Measurements from ENCODE around the gene SCD5.

The SCD5 gene

DNA sequence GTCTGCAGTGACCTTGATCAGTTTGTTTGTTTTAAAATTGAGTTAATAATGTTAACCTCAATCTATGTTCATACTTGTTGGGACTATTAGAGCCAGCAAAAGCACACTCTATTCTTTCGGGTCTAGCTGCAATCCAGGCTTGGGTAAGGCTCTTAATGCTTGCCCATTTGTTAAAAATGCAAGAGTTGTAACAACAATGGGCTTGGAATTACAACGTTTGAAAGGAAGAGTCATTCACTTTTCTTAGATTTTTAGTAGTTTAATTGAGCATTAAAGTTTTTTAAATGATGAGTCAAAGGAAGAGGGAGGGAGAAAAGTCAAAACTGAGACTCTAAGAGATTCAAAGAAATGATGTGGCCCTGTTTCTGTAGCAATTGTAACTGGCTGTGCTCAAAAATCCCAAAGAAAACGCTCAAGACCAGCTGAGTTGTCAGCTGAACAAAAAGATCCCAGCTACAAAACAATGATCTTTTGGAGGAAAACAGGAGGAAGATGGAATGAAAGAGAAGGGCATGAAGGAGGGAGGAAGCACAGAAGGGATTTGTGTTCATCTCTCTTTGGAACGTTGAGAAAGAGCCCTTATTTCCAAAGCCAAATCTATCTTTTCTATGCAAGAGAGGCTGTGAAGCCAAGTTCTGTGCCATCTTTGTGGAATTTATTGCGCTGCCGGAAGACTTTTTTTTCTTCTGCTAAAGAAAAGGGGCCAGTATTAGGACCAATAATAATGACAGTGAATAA is 5.5 kb downstream of the SCD5 start:
- no peak for DNase-seq

DNA sequence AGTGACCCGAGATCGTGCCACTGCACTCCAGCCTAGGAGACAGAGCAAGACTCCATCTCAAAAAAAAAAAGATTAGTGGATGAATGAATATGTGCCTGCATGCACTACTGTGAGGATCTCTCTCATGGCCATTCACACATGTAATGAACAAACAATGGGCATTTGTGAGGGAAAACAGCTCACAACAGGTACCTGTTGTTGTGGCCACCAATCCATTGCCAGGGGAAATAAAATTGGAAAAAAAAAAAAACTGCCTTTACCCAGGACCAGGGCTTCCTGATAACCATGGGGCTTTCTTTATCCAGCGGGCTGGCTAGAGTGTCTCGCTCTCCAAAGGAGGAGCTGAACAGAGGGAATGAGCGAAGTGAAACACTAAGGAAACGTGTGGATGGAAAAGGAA is 7.4 kb downstream of the SCD5 start:
- DNase-seq = no peak

DNA sequence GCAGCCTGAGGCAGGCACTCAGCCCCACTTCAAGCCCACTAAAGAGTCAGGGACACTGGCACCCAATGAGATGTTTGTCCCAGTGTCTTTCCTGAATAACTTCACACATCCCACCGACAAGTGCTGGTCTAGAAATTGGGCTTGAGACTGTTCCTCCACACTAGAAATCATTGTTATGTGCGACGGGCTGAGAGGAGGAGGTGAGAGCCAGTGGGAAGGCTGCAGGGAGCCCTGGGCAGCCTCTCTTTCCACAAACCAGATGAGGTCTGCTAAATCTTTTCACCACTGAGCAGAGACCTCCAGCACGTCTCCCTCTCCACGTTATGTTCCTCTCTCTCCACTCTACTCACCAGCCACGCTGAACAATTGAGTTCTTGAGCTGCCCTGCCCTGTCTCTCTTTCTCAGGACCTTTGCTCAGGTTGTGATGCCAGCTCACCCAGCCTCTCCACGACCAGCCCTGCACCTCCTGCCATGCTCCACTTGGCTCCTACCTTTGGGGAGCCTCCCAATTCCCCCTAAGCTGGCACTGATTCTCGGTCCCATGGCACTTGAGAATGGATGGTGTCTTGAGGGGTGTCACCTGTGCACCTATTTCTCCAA is 8.4 kb downstream of the SCD5 start:
- no peak for DNase-seq

DNA sequence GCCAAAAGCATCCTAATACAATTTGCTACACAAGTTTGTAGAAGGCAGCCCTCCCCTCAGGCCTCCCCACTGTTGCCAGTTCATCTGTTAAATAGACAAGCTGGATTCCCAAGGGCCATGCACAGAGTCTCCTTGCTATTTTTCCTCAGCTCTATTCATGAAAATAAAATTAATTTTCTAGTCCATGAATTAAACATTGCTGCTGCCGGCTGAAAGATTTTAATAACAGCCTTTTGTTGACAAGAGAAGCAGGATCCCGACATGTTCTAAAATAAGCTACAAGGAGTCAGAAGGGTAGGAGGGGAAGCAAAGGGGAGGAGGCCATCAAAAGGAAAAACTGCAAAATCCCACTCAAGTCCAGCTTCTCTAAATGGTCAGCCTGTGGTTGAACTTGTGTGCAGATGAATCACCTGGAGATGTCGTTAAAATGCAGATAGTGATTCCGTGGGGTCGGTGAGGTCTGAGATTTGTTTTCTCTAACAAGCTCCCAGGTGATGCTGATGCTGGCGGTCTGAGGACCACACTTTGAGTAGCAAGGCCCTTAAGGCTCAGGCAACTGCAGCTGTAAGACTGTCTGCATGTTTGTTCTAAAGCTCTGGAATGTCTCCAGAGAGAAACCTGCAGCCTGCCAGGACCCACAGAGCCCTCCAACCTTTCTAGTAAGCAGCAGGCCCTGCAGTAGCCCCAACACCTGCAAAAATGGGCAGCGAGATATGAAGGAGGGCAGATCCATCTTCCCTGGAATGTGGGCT is 9.4 kb downstream of the SCD5 start:
- DNase-seq = no peak

DNA sequence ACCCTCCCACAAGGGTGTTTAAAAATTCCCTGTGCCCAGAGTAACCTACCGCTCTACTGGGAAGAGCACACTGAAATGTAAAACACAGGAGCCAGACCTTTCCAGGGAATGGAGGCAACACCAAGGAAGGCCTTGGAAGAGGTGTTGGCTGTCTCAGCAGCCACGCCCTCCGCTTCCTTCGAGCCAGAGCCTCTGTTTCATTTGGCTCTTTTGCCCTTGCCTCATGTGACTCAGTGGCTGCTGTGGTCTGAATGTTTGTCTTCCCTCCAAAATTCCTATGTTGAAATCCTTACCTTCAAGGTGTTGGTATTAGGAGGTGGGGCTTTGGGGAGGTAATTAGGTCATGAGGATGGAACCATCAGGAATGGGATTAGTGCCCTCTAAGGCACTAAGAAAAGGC is 11.3 kb downstream of the SCD5 start:
- DNase-seq = no peak

DNA sequence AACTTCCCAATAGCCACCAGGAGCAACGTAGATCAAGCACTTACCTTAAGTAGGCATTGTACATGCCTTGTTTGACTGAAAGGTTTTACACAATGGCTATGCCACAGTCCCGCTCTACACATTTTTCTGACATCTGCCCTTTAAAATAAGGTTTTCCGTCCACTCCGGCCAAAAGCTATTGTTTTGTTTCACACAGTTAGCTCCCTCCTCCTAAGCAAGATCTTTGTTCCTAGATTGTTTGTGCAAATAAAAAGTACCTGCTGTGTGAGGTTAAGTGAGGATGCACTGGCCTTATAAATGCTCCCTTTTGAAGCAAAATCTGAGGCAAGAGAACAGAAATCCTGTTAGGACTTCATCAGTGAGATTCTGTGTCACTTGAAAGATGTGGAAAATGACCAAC is 11.8 kb downstream of the SCD5 start:
- no peak for DNase-seq

DNA sequence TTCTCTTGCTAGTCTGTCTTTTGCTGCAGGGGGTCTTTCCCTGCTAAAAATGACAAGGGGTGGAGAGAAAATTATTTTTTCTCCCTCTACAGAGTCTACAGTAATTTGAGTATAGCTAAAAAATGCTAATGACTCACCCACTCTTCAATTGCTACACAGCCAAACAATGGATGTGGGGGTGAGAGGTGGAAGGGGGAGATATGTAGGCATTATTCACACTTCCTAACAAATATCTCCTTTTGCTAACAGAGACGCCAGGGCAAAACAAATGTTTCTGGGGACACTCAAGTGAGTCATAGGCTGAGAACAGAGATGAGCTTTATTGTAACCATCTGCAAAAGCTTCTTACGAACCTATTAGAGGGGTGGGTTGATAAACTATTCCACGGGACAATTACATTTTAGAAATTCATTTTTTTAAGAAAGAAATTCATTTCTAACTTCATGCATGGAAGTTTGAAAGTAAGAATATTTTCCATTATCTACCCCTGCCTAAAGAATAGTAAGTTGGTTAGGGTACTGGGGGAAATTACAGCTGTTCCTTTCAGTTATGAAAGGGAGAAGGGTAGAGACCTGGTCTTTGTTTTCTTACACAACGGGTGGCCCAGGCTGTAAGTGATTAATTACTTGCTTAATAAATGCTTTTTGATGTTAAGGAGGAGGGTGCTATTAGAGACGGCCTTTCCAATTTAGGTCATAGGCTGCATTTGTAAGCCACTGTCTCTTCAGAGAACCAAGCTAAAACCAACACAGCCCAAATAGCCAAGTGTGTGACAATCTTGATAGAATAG is 12.8 kb downstream of the SCD5 start:
- DNase-seq = no peak

DNA sequence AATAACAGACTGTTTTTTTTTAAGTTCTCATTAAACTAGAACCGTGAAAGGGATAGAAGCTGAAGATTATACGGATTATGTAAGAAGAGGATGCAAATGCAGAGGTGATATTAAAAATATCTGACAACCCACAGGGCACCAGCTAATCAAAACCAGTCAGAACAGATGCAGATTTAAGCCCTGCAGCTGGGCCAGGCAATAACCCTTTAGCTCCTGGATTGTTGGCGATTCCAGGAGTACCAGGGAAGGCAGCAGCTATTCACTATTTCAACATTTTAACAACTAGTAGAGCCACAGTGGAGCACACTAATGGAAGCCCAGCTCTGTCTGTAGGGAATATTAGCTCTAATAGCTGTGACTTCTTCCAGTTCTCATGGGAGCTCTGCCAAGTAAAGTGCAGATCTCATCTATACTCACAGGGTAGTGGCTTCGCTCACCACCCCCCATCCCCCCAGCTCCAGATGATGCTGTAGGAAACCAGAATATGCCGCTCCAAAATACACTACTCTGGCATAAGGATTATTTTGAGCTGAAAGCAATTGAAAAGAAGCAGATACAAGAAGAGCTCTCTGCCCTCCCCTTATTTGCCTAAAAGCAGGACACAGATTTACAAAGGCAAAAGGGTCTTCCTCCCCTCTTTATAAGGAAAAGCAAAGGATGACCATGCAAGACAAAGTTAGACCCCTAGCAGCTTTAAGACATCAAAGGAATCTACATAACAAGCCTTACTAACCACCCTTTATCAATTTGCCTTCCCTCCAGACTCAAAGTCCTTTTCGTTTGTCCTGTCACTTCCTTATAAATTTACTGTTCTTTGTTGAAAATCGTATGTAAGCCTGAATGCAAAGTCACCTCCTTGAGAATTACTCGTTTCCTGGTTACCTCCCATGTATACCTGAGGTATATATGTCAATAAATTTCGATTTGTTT is 13.7 kb downstream of the SCD5 start:
- no peak for DNase-seq

DNA sequence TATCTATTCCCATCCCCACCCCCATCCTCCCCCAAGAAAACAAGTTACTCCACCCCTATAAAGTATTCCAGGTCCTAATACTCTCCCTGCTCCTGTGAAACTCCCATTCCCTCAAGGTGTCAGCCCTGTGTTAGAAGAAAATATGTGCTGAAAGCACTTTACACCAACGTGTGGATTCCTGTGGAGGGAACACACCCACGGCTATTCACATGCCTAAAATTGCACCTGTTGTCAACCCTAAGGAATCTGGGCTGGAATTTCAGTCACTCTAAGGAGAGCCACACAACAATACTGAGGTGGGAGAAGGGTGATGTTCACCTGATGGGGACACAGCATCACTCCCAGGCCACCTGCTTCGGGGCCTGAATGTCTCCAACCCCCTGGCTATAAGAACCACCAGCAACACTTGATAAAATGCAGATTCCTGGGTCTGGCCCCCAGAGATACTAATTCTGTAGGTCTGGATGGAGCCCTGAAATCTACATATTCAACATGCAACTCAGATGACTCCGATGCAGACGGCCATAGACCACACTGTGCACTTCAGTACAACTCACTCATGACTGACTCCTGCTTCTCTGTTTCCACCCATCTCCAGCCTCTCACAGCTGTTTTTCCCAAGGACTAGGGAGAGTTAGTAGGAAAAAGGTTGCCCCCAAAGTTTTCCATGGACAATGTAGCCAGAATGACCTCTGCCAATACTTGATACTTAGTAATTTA is 15.8 kb downstream of the SCD5 start:
- no peak for DNase-seq

DNA sequence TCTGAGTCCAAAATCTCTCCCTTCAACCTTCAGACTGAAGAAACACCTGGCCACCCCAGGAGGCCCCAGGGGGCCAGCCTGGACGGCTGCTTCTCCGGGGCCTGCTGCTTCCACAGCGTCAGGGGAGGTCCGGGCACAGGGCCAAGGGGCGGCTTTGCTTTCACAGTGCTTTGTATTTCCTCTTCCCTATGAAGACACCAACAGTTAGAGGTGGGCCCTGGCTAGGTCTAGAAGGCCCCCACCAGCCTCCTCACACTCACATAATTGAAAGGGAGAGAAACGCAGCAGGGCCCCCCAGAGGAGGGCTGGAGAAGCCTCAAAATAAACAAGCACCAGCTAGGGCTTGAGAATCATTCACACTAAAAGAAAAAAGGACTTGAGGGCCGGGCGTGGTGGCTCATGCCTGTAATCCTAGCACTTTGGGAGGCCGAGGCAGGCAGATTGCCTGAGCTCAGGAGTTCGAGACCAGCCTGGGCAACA is 17.8 kb downstream of the SCD5 start:
- DNase-seq = no peak

DNA sequence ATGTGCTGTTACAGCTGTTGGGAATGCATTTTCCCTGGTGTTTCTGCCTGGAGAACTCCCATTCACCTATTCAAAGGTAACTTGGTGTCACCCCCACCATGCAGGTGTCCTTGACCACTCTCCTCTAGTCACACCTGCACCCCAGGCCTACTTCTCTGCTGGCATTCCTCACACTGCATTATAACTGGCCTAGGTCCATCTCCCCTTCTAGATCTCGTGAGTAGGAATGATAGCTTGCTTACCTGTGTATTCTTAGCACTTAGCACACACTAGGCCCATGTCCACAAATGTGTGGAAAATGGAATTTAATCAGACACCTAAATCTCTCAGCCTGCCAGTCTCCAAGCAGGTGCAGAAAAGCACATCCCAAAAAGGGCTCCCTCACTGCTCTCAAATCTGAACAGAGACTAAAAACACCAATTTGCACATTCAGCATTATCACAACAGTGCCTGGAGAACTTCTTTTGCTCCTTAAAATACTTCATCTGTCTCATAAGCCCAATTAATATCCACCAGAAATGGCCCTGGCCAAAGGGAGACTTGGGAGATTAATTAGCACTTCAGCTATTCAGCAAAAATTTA is 18.3 kb downstream of the SCD5 start:
- DNase-seq = no peak

DNA sequence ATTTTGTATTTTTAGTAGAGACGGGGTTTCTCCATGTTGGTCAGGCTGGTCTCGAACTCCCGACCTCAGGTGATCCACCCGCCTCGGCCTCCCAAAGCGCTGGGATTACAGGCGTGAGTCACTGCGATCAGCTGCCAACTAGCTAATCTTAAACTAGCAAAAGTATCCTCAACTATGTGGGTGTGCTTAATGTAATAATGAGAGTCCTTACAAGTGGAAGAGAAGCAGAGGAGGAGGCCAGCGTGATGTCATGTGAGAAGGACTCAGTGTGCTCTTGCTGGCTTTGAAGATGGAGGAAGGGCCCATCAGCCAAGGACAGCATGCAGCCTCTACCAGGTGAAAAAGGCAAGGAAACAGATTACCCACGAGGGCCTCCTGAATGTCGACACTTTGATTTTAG is 19.6 kb downstream of the SCD5 start:
- no peak for DNase-seq

DNA sequence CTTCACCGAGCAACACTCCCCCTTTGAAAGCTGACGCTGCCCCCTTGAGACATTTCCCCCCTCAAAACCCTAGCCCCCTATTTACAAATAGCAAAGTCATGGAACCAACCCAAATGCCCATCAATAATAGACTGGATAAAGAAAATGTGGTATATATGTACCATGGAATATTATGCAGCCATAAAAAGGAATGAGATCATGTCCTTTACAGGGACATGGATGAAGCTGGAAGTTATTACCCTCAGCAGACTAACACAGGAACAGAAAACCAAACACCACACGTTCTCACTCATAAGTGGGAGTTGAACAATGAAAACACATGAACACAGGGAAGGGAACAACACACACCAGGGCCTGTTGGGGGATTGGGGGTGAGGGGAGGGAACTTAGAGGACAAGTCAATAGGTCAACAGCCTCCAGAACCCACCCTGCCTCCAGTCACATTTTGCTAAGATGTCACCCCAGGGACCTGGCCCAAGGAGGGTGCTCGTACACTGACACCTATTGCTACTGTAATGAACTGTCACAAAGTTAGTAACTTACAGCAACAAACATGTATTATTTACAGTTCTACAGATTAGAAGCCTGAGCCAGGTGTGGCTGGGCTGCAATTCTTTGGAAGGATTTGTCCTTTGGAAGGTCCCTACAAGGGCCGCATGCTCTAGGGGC is 20.6 kb downstream of the SCD5 start:
- no peak for DNase-seq

DNA sequence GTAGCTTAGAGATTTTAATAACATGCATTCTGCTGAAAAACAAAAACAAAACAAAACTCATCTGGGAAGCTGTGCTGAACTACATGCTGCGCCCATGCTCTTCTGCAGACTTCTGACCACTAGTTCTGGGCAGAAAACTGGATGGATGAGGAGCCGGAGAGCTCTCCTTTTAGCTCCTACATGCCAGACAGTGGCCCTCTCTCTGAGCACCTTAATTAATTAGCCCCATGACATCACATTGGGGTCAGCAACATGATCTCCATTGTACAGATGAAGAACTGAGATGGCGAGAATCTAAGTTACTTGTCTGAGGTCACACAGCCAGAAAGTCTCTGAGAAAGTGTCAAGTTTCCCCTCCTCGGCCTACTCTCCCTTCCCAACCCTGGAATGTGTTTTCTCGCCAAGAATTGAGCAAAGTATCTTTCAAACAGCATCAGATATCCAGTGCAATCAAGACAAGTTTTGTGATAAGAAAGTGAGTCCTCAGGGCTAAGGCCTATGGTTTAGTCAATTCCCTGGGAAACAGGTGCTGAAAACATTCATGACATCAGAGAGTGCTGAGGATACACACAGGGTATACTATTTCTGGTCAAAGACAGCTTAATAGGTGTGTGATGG is 21.6 kb downstream of the SCD5 start:
- DNase-seq = no peak

DNA sequence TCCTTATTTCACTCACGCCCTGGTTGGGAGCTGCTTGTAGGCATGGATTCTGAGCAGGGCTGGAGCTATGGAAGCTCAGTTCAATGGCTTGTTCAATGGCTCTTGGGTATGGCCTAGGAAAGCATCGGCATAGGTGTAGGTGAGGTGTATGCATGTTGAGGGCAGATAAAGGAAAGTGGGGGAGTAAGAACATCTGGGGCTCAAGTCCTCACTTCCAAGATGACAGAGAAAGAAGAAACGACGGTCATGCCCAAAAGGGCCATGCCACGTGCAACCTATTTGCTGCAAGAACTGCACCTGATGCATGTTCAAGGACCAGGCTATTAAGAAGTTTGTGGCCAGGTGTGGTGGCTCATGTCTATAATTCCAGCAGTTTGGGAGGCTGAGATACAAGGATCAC is 23.4 kb downstream of the SCD5 start:
- no peak for DNase-seq

DNA sequence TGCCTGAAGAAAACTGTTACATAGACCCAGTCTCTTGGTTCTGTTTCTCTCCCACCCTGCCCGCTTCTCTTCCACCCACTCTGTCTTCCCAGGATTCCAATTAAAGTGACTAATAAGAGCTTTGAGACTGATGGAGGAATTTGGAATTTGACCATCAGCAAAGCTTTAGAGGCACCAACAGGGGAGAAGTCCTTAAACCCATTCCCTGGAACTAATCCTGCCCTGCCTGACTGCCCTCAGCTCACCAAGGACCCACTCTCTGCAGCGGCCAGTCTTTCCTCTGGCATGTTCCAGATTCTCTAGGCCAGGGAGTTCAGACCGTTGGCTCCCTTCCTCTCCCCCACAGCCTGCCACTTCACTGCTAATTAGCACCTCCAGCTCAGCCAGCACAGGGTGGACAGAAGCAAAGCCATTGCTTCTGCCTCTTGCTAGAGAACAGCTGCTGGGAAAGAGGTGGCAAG is 23.9 kb downstream of the SCD5 start:
- no peak for DNase-seq

DNA sequence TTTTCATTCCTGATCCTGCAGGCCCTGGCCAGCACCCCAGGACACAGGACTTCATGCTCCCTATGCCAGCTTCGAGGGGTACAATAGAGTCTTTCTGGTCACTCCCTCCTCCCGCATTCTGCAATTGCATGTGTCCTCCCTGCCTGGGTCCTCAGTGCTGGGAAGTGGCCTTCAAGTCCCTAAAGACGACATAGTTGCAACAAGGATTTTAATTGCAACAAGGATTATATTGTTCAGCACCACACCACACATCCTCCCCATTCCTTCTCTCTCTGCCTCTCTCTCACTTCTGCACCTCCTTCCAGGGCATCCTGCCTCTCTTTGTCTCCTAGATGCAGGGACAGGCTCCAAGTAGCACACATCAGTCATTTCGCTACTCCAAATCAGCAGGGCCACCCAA is 25.5 kb downstream of the SCD5 start:
- DNase-seq = no peak

DNA sequence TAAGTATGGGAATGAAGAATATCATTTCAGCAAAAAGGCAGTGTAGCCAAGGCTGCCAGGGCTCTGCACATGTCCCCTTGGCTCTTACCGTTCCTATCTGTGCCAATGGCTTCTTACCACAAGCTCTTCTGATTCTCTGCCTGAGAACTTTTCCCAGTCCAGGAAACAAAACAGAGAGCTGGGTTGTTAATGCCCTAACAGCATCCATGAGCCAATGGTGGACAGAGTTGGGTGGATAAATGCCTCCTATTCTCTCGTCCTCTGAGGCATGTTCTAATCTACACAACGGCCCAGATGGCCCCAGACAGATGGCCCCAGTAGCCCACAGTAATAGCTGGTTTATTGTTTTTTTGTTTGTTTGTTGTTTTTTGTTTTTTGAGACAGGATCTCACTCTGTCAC is 28.0 kb downstream of the SCD5 start:
- DNase-seq = no peak

DNA sequence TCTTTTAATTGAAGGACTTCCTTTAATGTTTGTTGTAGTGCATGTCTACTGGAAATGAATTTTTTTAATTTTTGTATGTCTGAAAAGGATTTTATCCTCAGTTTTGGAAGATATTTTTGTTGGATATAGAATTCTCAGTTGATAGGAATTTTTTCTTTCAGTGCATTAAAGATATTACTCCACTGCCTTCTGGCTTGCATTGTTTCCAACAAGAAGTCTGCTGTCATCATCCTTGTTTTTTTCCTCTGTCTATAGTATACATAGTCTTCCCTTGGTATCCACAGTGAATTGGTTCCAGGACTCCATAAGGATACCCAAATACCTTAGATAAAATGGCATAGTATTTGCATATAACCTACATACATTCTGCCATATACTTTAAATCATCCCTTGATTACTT is 33.5 kb downstream of the SCD5 start:
- DNase-seq = no peak

DNA sequence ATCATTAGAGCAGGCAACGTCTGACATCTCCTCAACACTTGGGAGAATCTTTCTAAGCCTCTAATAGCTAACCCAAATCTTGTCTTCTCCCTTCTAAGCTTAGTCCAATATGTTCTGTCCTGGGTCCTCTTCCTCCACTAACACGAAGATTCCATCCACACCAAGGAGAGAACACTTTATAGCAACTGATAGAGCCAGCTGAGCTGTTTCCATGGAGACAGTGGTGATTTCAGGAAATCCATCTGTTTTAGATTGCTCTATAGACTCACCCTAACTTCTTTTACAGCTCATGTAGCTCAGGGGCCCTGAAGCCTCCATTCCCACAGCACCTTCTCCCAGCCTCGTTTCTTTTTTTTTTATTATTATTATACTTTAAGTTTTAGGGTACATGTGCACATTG is 37.4 kb downstream of the SCD5 start:
- DNase-seq = no peak
